GM23338 (cell line): ENCODE data around the gene MYO1D. TPM values are rescaled to one million over a fixed set of nuclear protein-coding genes. Genes with fewer than 3 reads are reported as not detected.

Source experiments
- ATAC-seq: fragments of 200-7000 bp; cut with Tn5 transposase; 3 replicates; pipeline ENCODE4 v1.9.1; 2020
- DNase-seq: peaks from one replicate; pipeline ENCODE4 v3.0.0-alpha.2; 2015; ENCODE audit warnings: low spot score
- H2AFZ ChIP-seq: fragments of 200-600 bp; sonication (generic); 2 replicates; pipeline ENCODE4 v1.8.0; 2016; ENCODE audit warnings: antibody characterized with exemption, mild to moderate bottlenecking, moderate library complexity
- H3F3A ChIP-seq: fragments of 200-600 bp; sonication (generic); replicated peaks from 2 replicates; pipeline ENCODE4 v1.8.0; 2017; ENCODE audit warnings: antibody characterized with exemption, mixed run types, low read depth
- H3K27ac ChIP-seq: fragments of 200-600 bp; sonication (generic); 2 replicates; pipeline ENCODE4 v1.6.1; 2016; ENCODE audit warnings: low read depth
- H3K27me3 ChIP-seq: fragments of 200-600 bp; sonication (generic); 2 replicates; pipeline ENCODE4 v1.8.0; 2016; ENCODE audit warnings: mild to moderate bottlenecking, mixed run types, moderate library complexity; ENCODE audit not compliant: insufficient read depth
- H3K36me3 ChIP-seq: fragments of 200-600 bp; sonication (generic); 2 replicates; pipeline ENCODE4 v1.8.0; 2016; ENCODE audit warnings: mild to moderate bottlenecking; ENCODE audit not compliant: insufficient read depth
- H3K4me1 ChIP-seq: fragments of 200-600 bp; sonication (generic); 2 replicates; pipeline ENCODE4 v1.8.0; 2016; ENCODE audit warnings: mild to moderate bottlenecking, moderate library complexity; ENCODE audit not compliant: insufficient read depth
- H3K4me2 ChIP-seq: fragments of 200-600 bp; sonication (generic); 2 replicates; pipeline ENCODE4 v1.7.1; 2017; ENCODE audit warnings: mixed run types
- H3K4me3 ChIP-seq: fragments of 200-600 bp; sonication (generic); 2 replicates; pipeline ENCODE4 v1.6.1; 2016; ENCODE audit warnings: mixed run types
- H3K79me2 ChIP-seq: fragments of 200-600 bp; sonication (generic); replicated peaks from 2 replicates; pipeline ENCODE4 v1.8.0; 2017; ENCODE audit warnings: mild to moderate bottlenecking; ENCODE audit not compliant: insufficient read depth
- H3K9me2 ChIP-seq: fragments of 200-600 bp; sonication (generic); 2 replicates; pipeline ENCODE4 v1.8.0; 2017; ENCODE audit not compliant: insufficient read depth
- H4K20me1 ChIP-seq: fragments of 200-600 bp; sonication (generic); replicated peaks from 2 replicates; pipeline ENCODE4 v1.8.0; 2017; ENCODE audit warnings: mild to moderate bottlenecking; ENCODE audit not compliant: insufficient read depth
- H3K27ac Mint-ChIP-seq: 2 replicates; pipeline ENCODE4 v1.8.0; 2020; ENCODE audit warnings: inconsistent platforms, mild to moderate bottlenecking, moderate library complexity, mixed read lengths
- H3K27me3 Mint-ChIP-seq: 3 replicates; pipeline ENCODE4 v1.8.0; 2022; ENCODE audit warnings: low read depth, mild to moderate bottlenecking, moderate library complexity, mixed read lengths, inconsistent platforms; ENCODE audit not compliant: insufficient read depth, poor library complexity
- H3K36me3 Mint-ChIP-seq: 3 replicates; pipeline ENCODE4 v1.8.0; 2021; ENCODE audit warnings: low read depth, mild to moderate bottlenecking, inconsistent platforms, moderate library complexity, mixed read lengths
- H3K4me1 Mint-ChIP-seq: 3 replicates; pipeline ENCODE4 v1.8.0; 2020; ENCODE audit warnings: mild to moderate bottlenecking, inconsistent platforms, mixed read lengths
- H3K4me3 Mint-ChIP-seq: 3 replicates; pipeline ENCODE4 v1.8.0; 2021; ENCODE audit warnings: moderate library complexity, mild to moderate bottlenecking, inconsistent platforms, mixed read lengths
- H3K9me3 Mint-ChIP-seq: 3 replicates; pipeline ENCODE4 v1.8.0; 2020; ENCODE audit warnings: moderate library complexity, mild to moderate bottlenecking, inconsistent platforms, mixed read lengths
- CREB1 ChIP-seq: fragments of 250-450 bp; sonication (Bioruptor Pico); IDR thresholded peaks from 2 replicates; pipeline ENCODE4 v1.5.0; 2020; ENCODE audit warnings: low read depth, mild to moderate bottlenecking, moderate library complexity
- EZH2 ChIP-seq: fragments of 200-600 bp; sonication (generic); IDR thresholded peaks from one replicate; pipeline ENCODE4 v1.8.0; 2017; ENCODE audit warnings: antibody characterized with exemption, mild to moderate bottlenecking, low read depth; ENCODE audit not compliant: unreplicated experiment
- EZH2phosphoT487 ChIP-seq: fragments of 200-600 bp; sonication (generic); IDR thresholded peaks from one replicate; pipeline ENCODE4 v1.8.1; 2018; ENCODE audit warnings: antibody characterized with exemption; ENCODE audit not compliant: unreplicated experiment
- JUNB ChIP-seq: IDR thresholded peaks from one replicate; pipeline ENCODE4 v1.6.1; 2016; ENCODE audit warnings: antibody characterized with exemption; ENCODE audit not compliant: unreplicated experiment
- NANOG ChIP-seq: IDR thresholded peaks from 2 replicates; pipeline ENCODE4 v1.6.1; 2016; ENCODE audit warnings: antibody characterized with exemption, borderline replicate concordance
- POLR2AphosphoS5 ChIP-seq: IDR thresholded peaks from 2 replicates; pipeline ENCODE4 v1.6.1; 2016; ENCODE audit warnings: antibody characterized with exemption, low read depth
- ZNF114 ChIP-seq: fragments of 250-450 bp; sonication (Bioruptor Pico); IDR thresholded peaks from 2 replicates; pipeline ENCODE4 v1.5.0; 2020; ENCODE audit warnings: mild to moderate bottlenecking, moderate library complexity
- ZNF331 ChIP-seq: fragments of 250-450 bp; sonication (Bioruptor Pico); IDR thresholded peaks from 2 replicates; pipeline ENCODE4 v1.5.0; 2020; ENCODE audit warnings: low read depth, mild to moderate bottlenecking, moderate library complexity
- polyA plus RNA-seq: library from polyadenylated mRNA; unstranded; fragments of >200 nt; fragmentation: Nextera tagmentation; extraction: Ambion mirVana; gene quantifications from 2 replicates; pipeline ENCODE4 v1.2.1, GENCODE V29; 2016
- total RNA-seq: library from RNA; depleted of rRNA; stranded (reverse); fragments of >200 nt; shearing (Covaris generic); gene quantifications from 2 replicates; pipeline ENCODE4 v1.2.3, GENCODE V29; 2014
- TF ChIP-seq, protein P1 (sequence below): IDR thresholded peaks from 2 replicates; pipeline ENCODE4 v1.6.1; 2016; ENCODE audit warnings: antibody characterized with exemption
- TF ChIP-seq, protein P2 (sequence below): fragments of 250-450 bp; sonication (Bioruptor Pico); IDR thresholded peaks from 2 replicates; pipeline ENCODE4 v1.5.0; 2020; ENCODE audit warnings: mild to moderate bottlenecking, moderate library complexity
- TF ChIP-seq, protein P3 (sequence below): IDR thresholded peaks from one replicate; pipeline ENCODE4 v1.6.1; 2018; ENCODE audit warnings: antibody characterized with exemption; ENCODE audit not compliant: unreplicated experiment

The MYO1D gene
- total and polyA plus RNA-seq, 2 experiments from 2014 or later: 8.6 to 28.6 TPM

- TF ChIP-seq, protein P1, sequence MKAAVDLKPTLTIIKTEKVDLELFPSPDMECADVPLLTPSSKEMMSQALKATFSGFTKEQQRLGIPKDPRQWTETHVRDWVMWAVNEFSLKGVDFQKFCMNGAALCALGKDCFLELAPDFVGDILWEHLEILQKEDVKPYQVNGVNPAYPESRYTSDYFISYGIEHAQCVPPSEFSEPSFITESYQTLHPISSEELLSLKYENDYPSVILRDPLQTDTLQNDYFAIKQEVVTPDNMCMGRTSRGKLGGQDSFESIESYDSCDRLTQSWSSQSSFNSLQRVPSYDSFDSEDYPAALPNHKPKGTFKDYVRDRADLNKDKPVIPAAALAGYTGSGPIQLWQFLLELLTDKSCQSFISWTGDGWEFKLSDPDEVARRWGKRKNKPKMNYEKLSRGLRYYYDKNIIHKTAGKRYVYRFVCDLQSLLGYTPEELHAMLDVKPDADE: no peak
- no peak for TF ChIP-seq ZNF331 (CRISPR knock-in tag)
- no peak for TF ChIP-seq POLR2AphosphoS5
These were observed 6.0 kb downstream of the MYO1D start (continued) for GRCh38 chr17:32870969-32871368.

- Histone ChIP-seq H3K79me2 (peaks cover 79% of the 10 kb centered on the region), H3K4me2 (no peak overlapping the region), H3K4me1 (no peaks in the 10 kb centered on the region), H3K27me3 (no peaks in the 10 kb centered on the region), H3F3A (no peaks in the 10 kb centered on the region), H3K4me3 (no peak overlapping the region), H2AFZ (no peak overlapping the region), H3K9me2 (no peaks in the 10 kb centered on the region), H3K36me3 (no peaks in the 10 kb centered on the region), H3K27ac (no peak overlapping the region), H4K20me1 (peaks cover 15% of the 10 kb centered on the region; the same call in 1 of the 2 replicates)
- H3K4me3 Mint-ChIP-seq: no peak overlapping the region
- no peaks in the 10 kb centered on the region for H3K9me3 Mint-ChIP-seq
- ATAC-seq: no peak
- peaks cover 5% of the 10 kb centered on the region; the same call in 2 of the 3 replicates for H3K36me3 Mint-ChIP-seq
- H3K4me1 Mint-ChIP-seq: peaks cover 15% of the 10 kb centered on the region
- no peak overlapping the region for H3K27ac Mint-ChIP-seq
- H3K27me3 Mint-ChIP-seq: no peaks in the 10 kb centered on the region
- DNase-seq: no peak
- TF ChIP-seq NANOG (no peak), ZNF331 (CRISPR knock-in tag) (no peak), ZNF114 (CRISPR knock-in tag) (no peak), EZH2phosphoT487 (no peak), EZH2 (no peak), JUNB (no peak), CREB1 (CRISPR knock-in tag) (no peak), POLR2AphosphoS5 (no peak)
- TF ChIP-seq, protein P2, sequence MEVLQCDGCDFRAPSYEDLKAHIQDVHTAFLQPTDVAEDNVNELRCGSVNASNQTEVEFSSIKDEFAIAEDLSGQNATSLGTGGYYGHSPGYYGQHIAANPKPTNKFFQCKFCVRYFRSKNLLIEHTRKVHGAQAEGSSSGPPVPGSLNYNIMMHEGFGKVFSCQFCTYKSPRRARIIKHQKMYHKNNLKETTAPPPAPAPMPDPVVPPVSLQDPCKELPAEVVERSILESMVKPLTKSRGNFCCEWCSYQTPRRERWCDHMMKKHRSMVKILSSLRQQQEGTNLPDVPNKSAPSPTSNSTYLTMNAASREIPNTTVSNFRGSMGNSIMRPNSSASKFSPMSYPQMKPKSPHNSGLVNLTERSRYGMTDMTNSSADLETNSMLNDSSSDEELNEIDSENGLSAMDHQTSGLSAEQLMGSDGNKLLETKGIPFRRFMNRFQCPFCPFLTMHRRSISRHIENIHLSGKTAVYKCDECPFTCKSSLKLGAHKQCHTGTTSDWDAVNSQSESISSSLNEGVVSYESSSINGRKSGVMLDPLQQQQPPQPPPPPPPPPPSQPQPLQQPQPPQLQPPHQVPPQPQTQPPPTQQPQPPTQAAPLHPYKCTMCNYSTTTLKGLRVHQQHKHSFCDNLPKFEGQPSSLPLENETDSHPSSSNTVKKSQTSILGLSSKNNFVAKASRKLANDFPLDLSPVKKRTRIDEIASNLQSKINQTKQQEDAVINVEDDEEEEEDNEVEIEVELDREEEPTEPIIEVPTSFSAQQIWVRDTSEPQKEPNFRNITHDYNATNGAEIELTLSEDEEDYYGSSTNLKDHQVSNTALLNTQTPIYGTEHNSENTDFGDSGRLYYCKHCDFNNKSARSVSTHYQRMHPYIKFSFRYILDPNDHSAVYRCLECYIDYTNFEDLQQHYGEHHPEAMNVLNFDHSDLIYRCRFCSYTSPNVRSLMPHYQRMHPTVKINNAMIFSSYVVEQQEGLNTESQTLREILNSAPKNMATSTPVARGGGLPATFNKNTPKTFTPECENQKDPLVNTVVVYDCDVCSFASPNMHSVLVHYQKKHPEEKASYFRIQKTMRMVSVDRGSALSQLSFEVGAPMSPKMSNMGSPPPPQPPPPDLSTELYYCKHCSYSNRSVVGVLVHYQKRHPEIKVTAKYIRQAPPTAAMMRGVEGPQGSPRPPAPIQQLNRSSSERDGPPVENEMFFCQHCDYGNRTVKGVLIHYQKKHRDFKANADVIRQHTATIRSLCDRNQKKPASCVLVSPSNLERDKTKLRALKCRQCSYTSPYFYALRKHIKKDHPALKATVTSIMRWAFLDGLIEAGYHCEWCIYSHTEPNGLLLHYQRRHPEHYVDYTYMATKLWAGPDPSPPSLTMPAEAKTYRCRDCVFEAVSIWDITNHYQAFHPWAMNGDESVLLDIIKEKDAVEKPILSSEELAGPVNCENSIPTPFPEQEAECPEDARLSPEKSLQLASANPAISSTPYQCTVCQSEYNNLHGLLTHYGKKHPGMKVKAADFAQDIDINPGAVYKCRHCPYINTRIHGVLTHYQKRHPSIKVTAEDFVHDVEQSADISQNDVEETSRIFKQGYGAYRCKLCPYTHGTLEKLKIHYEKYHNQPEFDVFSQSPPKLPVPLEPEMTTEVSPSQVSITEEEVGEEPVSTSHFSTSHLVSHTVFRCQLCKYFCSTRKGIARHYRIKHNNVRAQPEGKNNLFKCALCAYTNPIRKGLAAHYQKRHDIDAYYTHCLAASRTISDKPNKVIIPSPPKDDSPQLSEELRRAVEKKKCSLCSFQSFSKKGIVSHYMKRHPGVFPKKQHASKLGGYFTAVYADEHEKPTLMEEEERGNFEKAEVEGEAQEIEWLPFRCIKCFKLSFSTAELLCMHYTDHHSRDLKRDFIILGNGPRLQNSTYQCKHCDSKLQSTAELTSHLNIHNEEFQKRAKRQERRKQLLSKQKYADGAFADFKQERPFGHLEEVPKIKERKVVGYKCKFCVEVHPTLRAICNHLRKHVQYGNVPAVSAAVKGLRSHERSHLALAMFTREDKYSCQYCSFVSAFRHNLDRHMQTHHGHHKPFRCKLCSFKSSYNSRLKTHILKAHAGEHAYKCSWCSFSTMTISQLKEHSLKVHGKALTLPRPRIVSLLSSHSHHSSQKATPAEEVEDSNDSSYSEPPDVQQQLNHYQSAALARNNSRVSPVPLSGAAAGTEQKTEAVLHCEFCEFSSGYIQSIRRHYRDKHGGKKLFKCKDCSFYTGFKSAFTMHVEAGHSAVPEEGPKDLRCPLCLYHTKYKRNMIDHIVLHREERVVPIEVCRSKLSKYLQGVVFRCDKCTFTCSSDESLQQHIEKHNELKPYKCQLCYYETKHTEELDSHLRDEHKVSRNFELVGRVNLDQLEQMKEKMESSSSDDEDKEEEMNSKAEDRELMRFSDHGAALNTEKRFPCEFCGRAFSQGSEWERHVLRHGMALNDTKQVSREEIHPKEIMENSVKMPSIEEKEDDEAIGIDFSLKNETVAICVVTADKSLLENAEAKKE: no peak
- TF ChIP-seq, protein P3, sequence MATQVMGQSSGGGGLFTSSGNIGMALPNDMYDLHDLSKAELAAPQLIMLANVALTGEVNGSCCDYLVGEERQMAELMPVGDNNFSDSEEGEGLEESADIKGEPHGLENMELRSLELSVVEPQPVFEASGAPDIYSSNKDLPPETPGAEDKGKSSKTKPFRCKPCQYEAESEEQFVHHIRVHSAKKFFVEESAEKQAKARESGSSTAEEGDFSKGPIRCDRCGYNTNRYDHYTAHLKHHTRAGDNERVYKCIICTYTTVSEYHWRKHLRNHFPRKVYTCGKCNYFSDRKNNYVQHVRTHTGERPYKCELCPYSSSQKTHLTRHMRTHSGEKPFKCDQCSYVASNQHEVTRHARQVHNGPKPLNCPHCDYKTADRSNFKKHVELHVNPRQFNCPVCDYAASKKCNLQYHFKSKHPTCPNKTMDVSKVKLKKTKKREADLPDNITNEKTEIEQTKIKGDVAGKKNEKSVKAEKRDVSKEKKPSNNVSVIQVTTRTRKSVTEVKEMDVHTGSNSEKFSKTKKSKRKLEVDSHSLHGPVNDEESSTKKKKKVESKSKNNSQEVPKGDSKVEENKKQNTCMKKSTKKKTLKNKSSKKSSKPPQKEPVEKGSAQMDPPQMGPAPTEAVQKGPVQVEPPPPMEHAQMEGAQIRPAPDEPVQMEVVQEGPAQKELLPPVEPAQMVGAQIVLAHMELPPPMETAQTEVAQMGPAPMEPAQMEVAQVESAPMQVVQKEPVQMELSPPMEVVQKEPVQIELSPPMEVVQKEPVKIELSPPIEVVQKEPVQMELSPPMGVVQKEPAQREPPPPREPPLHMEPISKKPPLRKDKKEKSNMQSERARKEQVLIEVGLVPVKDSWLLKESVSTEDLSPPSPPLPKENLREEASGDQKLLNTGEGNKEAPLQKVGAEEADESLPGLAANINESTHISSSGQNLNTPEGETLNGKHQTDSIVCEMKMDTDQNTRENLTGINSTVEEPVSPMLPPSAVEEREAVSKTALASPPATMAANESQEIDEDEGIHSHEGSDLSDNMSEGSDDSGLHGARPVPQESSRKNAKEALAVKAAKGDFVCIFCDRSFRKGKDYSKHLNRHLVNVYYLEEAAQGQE: no peak
- TF ChIP-seq, protein P1: no peak
These were observed 6.8 kb downstream of the MYO1D start for GRCh38 chr17:32870027-32870670.
